HepG2 (cell line): ENCODE measurements around the gene CD276. TPM values are rescaled to one million over a fixed set of nuclear protein-coding genes. Genes with fewer than 3 reads are reported as not detected.

Experiments used
- ATAC-seq: fragments of 200-7000 bp; cut with Tn5 transposase; 3 replicates; pipeline ENCODE4 v1.9.1; 2020; ENCODE audit warnings: mild to moderate bottlenecking, moderate library complexity
- BruUV-seq: library from RNA; stranded (reverse); fragments of 400-500 nt; replicated peaks from 2 replicates; lab custom pipeline; 2021; lab: Mats Ljungman, UMichigan
- CTCF ChIA-PET: fragments of 300-600 bp; formaldehyde crosslinking; extraction: SDS; loops from one replicate; lab custom pipeline; 2021; ENCODE audit warnings: low total read pairs, inconsistent platforms, low intra/inter-chr PET ratio; lab: Yijun Ruan, JAX
- POLR2A ChIA-PET: fragments of 350-600 bp; sonication (Branson Sonifier 250); formaldehyde crosslinking; loops from one replicate; lab custom pipeline; 2020; ENCODE audit warnings: antibody characterized with exemption, inconsistent platforms; lab: Yijun Ruan, JAX
- DNase-seq: peaks from one replicate; pipeline ENCODE4 v3.0.0-alpha.2; 2015; ENCODE audit warnings: low spot score
- FAIRE-seq: peaks from 3 replicates; lab custom pipeline; 2011; peaks lifted over from hg19 to GRCh38; lab: Jason Lieb, UNC
- H2AFZ ChIP-seq: one replicate; pipeline ENCODE4 v1.6.1; 2011; ENCODE audit warnings: low read length, inconsistent platforms
- H3K27ac ChIP-seq: fragments of 300-600 bp; 3 replicates; pipeline ENCODE4 v1.8.0; 2011; ENCODE audit warnings: mixed run types, mild to moderate bottlenecking, mixed read lengths, low read length, inconsistent platforms; ENCODE audit not compliant: insufficient read depth; ENCODE audit errors: extremely low read length
- H3K27me3 ChIP-seq, 2 experiments: fragments of 200-600 bp in 1 of 2; 2 replicates in 1 of 2; 3 replicates in 1 of 2; pipeline versions ENCODE4 v1.6.0 to v1.8.0; 2011; ENCODE audit warnings: low read length in 2 of 2, mild to moderate bottlenecking in 2 of 2, moderate library complexity in 2 of 2, inconsistent platforms in 1 of 2; ENCODE audit not compliant: insufficient read depth in 2 of 2, control insufficient read depth in 1 of 2
- H3K36me3 ChIP-seq, 2 experiments: fragments of 200-600 bp in 1 of 2; replicated peaks in 1 of 2; 2 replicates in 1 of 2; 3 replicates in 1 of 2; pipeline versions ENCODE4 v1.5.1 to v1.8.0; 2011; ENCODE audit warnings: low read length in 2 of 2, inconsistent platforms in 1 of 2; ENCODE audit not compliant: insufficient read depth in 2 of 2, control insufficient read depth in 1 of 2
- H3K4me1 ChIP-seq: 2 replicates; pipeline ENCODE4 v1.5.1; 2012; ENCODE audit warnings: low read length, inconsistent platforms; ENCODE audit not compliant: insufficient read depth
- H3K4me2 ChIP-seq: 2 replicates; pipeline ENCODE4 v1.6.0; 2011; ENCODE audit warnings: low read depth, low read length, inconsistent platforms
- H3K4me3 ChIP-seq, 3 experiments: fragments of 200-600 bp in 1 of 3; sonication (generic), shearing (Covaris generic) in 1 of 3; replicated peaks in 1 of 3; 2 replicates each; pipeline ENCODE4 v1.5.1; 2011 to 2016; ENCODE audit warnings: low read length in 3 of 3, inconsistent platforms in 2 of 3, low read depth in 2 of 3, mild to moderate bottlenecking in 2 of 3, control low read depth in 1 of 3, mixed read lengths in 1 of 3; ENCODE audit not compliant: insufficient read depth in 1 of 3
- H3K79me2 ChIP-seq: one replicate; pipeline ENCODE4 v1.6.1; 2011; ENCODE audit warnings: low read length, inconsistent platforms; ENCODE audit not compliant: insufficient read depth
- H3K9ac ChIP-seq: 2 replicates; pipeline ENCODE4 v1.6.0; 2011; ENCODE audit warnings: mild to moderate bottlenecking, low read depth, low read length, inconsistent platforms; ENCODE audit not compliant: insufficient read depth
- H3K9me3 ChIP-seq: 2 replicates; pipeline ENCODE4 v1.5.1; 2012; ENCODE audit warnings: mild to moderate bottlenecking, low read length
- H4K20me1 ChIP-seq: 2 replicates; pipeline ENCODE4 v1.6.0; 2011; ENCODE audit warnings: inconsistent platforms, mild to moderate bottlenecking, low read length, moderate library complexity; ENCODE audit not compliant: insufficient read depth
- CC2D1A ChIP-seq: sonication (generic); formaldehyde crosslinking; IDR thresholded peaks from 2 replicates; pipeline ENCODE4 v1.8.1; 2023; ENCODE audit warnings: mild to moderate bottlenecking, missing genetic modification reagents
- DPF2 ChIP-seq: sonication (generic); formaldehyde crosslinking; IDR thresholded peaks from 2 replicates; pipeline ENCODE4 v1.4.0; 2020; ENCODE audit warnings: mild to moderate bottlenecking, low read depth, missing genetic modification reagents, borderline replicate concordance
- GATAD1 ChIP-seq: IDR thresholded peaks from 2 replicates; pipeline ENCODE4 v1.6.1; 2016; ENCODE audit warnings: missing genetic modification reagents, missing compliant biosample characterization
- KMT2B ChIP-seq: IDR thresholded peaks from 2 replicates; pipeline ENCODE4 v1.6.1; 2016; ENCODE audit warnings: missing genetic modification reagents, missing compliant biosample characterization
- PCBP1 ChIP-seq: fragments of 200-400 bp; formaldehyde crosslinking; IDR thresholded peaks from 2 replicates; pipeline ENCODE4 v1.6.1; 2017; ENCODE audit warnings: mild to moderate bottlenecking, low read depth, low read length, borderline replicate concordance
- PHB2 ChIP-seq: fragments of 450-650 bp; IDR thresholded peaks from 2 replicates; pipeline ENCODE4 v1.6.1; 2018; ENCODE audit not compliant: partially characterized antibody
- REPIN1 ChIP-seq: sonication (generic); formaldehyde crosslinking; IDR thresholded peaks from 2 replicates; pipeline ENCODE4 v1.8.0; 2022; ENCODE audit warnings: missing genetic modification reagents, low read depth, mild to moderate bottlenecking, borderline replicate concordance
- SIX1 ChIP-seq: sonication (generic); formaldehyde crosslinking; IDR thresholded peaks from 2 replicates; pipeline ENCODE4 v1.4.0; 2020; ENCODE audit warnings: missing genetic modification reagents, borderline replicate concordance
- SNAI1 ChIP-seq: sonication (generic); formaldehyde crosslinking; IDR thresholded peaks from 2 replicates; pipeline ENCODE4 v1.5.0; 2020; ENCODE audit warnings: mild to moderate bottlenecking, missing genetic modification reagents, borderline replicate concordance
- SP140L ChIP-seq: sonication (generic); formaldehyde crosslinking; IDR thresholded peaks from 2 replicates; pipeline ENCODE4 v1.4.0; 2020; ENCODE audit warnings: missing genetic modification reagents, borderline replicate concordance
- ZFP36 ChIP-seq: fragments of 150-350 bp; IDR thresholded peaks from 2 replicates; pipeline ENCODE4 v1.6.1; 2018; ENCODE audit warnings: borderline replicate concordance, low read length, low read depth; ENCODE audit not compliant: partially characterized antibody
- ZNF775 ChIP-seq: sonication (generic); formaldehyde crosslinking; IDR thresholded peaks from 2 replicates; pipeline ENCODE4 v1.4.0; 2020; ENCODE audit warnings: missing genetic modification reagents, mild to moderate bottlenecking, moderate library complexity, borderline replicate concordance
- ZNF776 ChIP-seq: sonication (generic); formaldehyde crosslinking; IDR thresholded peaks from 2 replicates; pipeline ENCODE4 v1.4.0; 2020; ENCODE audit warnings: mild to moderate bottlenecking, missing genetic modification reagents
- ZNF883 ChIP-seq: sonication (generic); formaldehyde crosslinking; IDR thresholded peaks from 2 replicates; pipeline ENCODE4 v1.5.1; 2020; ENCODE audit warnings: mild to moderate bottlenecking, missing genetic modification reagents; ENCODE audit errors: not compliant biosample characterization
- WGBS: methylation state at CpG from one replicate; pipeline ENCODE4 v1.1.6; 2017; ENCODE audit warnings: low lambda C conversion rate; 5-methylcytosine and 5-hydroxymethylcytosine counted together
- in situ Hi-C: cut with HindIII; loops from 2 replicates; pipeline ENCODE4 v1.10.0; 2017; ENCODE audit warnings: low pct_unique_long_range_greater_than_20kb; ENCODE audit not compliant: extremely low pct_ligation_motif_present
- intact Hi-C: fragments of 100-400 bp; cut with micrococcal nuclease; formaldehyde crosslinking; loops from one replicate; pipeline ENCODE4 v1.10.0; 2022; ENCODE audit not compliant: unreplicated experiment
- polyA plus RNA-seq, 8 experiments: library from polyadenylated mRNA; depleted of rRNA in 3 of 8; stranded (reverse) in 7 of 8; unstranded in 1 of 8; fragments of >200 nt; fragmentation: Illumina TruSeq in 4 of 8; extraction: Trizol in 4 of 8; gene quantifications; 2 replicates each; pipeline versions ENCODE4 v1.2.1 to v1.2.3, GENCODE V29; 2011 to 2016; ENCODE audit warnings: low read depth in 4 of 8, missing spikeins in 1 of 8, mixed read lengths in 1 of 8; ENCODE audit not compliant: insufficient read depth in 1 of 8
- total RNA-seq, 5 experiments: library from RNA; depleted of rRNA; stranded (reverse); fragments of >200 nt; fragmentation: Illumina TruSeq; extraction: Trizol; gene quantifications; 2 replicates each; pipeline ENCODE4 v1.2.3, GENCODE V29; 2016; ENCODE audit warnings: low read depth in 1 of 5
- TF ChIP-seq, protein P1 (sequence below): sonication (generic); formaldehyde crosslinking; IDR thresholded peaks from 2 replicates; pipeline ENCODE4 v1.8.1; 2023; ENCODE audit warnings: mild to moderate bottlenecking, missing genetic modification reagents
- TF ChIP-seq, protein P2 (sequence below), 2 experiments: fragments of 450-650 bp in 1 of 2; sonication (generic) in 1 of 2; formaldehyde crosslinking; IDR thresholded peaks; 2 replicates each; pipeline versions ENCODE4 v1.5.0 to v1.8.0; 2020 to 2022; ENCODE audit warnings: mild to moderate bottlenecking in 1 of 2, missing genetic modification reagents in 1 of 2
- TF ChIP-seq, protein P3 (sequence below): sonication (generic); formaldehyde crosslinking; IDR thresholded peaks from 2 replicates; pipeline ENCODE4 v1.4.0; 2020; ENCODE audit warnings: mild to moderate bottlenecking, missing genetic modification reagents

Gene CD276
- total and polyA plus RNA-seq, 2 of the 13 experiments (the other 11 are each of a cell fraction or from before 2014, with no cell fraction given): 24.6 to 55.2 TPM

DNA sequence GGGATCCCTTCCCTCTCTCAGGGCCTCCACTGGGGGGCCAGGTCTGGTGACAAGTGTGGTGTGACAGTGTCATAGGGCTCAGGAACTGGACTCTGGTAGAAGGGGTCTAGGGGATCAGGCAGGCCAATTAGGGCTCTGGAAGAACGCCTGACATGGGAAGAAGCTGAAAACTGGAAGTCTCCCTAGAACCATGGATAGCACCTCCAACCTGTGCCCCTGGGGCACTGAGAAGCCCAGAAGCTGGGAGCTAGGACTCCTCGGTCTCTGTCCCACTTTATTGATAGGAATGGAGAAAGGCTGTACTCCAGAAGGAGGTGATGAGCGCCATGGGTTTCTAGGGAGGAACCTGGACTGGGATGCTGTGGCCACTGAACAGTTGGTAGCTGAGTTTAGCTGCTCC is 38.2 kb downstream of the CD276 start:
- ATAC-seq (no peak), FAIRE-seq (no peak), DNase-seq (no peak)
- H3K27ac ChIP-seq: no peak overlapping the region
- CTCF ChIA-PET: no interaction called here
- H3K36me3 ChIP-seq: no peaks in the 10 kb centered on the region
- TF ChIP-seq KMT2B: no peak
- TF ChIP-seq PHB2: no peak
- TF ChIP-seq DPF2 (CRISPR knock-in tag): no peak
- TF ChIP-seq, protein P1, sequence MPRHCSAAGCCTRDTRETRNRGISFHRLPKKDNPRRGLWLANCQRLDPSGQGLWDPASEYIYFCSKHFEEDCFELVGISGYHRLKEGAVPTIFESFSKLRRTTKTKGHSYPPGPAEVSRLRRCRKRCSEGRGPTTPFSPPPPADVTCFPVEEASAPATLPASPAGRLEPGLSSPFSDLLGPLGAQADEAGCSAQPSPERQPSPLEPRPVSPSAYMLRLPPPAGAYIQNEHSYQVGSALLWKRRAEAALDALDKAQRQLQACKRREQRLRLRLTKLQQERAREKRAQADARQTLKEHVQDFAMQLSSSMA (CRISPR knock-in tag): no peak
- no peak for TF ChIP-seq ZNF883
- TF ChIP-seq REPIN1 (CRISPR knock-in tag): no peak
- TF ChIP-seq, protein P2, sequence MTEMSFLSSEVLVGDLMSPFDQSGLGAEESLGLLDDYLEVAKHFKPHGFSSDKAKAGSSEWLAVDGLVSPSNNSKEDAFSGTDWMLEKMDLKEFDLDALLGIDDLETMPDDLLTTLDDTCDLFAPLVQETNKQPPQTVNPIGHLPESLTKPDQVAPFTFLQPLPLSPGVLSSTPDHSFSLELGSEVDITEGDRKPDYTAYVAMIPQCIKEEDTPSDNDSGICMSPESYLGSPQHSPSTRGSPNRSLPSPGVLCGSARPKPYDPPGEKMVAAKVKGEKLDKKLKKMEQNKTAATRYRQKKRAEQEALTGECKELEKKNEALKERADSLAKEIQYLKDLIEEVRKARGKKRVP (CRISPR knock-in tag; IDR thresholded peaks at IDR 0.05): no peak
- TF ChIP-seq ZNF775 (CRISPR knock-in tag): no peak
- no peak for TF ChIP-seq ZFP36
- TF ChIP-seq PCBP1: no peak
- TF ChIP-seq SIX1 (CRISPR knock-in tag): no peak
- no peak for TF ChIP-seq SP140L (CRISPR knock-in tag)
- TF ChIP-seq GATAD1 (CRISPR knock-in tag): no peak
- TF ChIP-seq SNAI1 (CRISPR knock-in tag): no peak
- TF ChIP-seq, protein P3, sequence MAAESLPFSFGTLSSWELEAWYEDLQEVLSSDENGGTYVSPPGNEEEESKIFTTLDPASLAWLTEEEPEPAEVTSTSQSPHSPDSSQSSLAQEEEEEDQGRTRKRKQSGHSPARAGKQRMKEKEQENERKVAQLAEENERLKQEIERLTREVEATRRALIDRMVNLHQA (CRISPR knock-in tag): no peak
- TF ChIP-seq ZNF776 (CRISPR knock-in tag): no peak
- no peak for TF ChIP-seq CC2D1A (CRISPR knock-in tag)
- H3K4me1 ChIP-seq: no peaks in the 10 kb centered on the region
- no peak overlapping the region for H3K9ac ChIP-seq
- in situ Hi-C loops: no loop called here
- no peaks in the 10 kb centered on the region for H3K79me2 ChIP-seq
- peaks cover 5 to 31% of the 10 kb centered on the region in 2 experiments; a peak in 3 of 5 replicates for H3K27me3 ChIP-seq
- no peaks in the 10 kb centered on the region for H3K9me3 ChIP-seq
- H3K4me2 ChIP-seq: no peak overlapping the region
- WGBS: 83% methylated on average over 3 of the region's 3 CpGs
- H4K20me1 ChIP-seq: 0 out of 2 replicates have a peak, but pooled peaks cover 2% of the 10 kb centered on the region
- no peak overlapping the region for H3K4me3 ChIP-seq
- H2AFZ ChIP-seq: no peak overlapping the region
- BruUV-seq: no TSS peak
- POLR2A ChIA-PET: no interaction called here
- intact Hi-C loops: no loop called here
